Right lobe of liver (tissue), 4 donors: ENCODE results near the gene DRD4.

Experiments
- CTCF ChIP-seq, 4 donors: fragments of 200-600 bp in 3 of 4; fragments of 450-650 bp in 1 of 4; IDR thresholded peaks; one replicate each; pipeline versions ENCODE4 v1.5.1 to v1.8.0; 2016 to 2022; ENCODE audit warnings: antibody characterized with exemption in 4 of 4, mild to moderate bottlenecking in 2 of 4
- POLR2A ChIP-seq: fragments of 450-650 bp; IDR thresholded peaks from one replicate; pipeline ENCODE4 v1.6.1; 2017; ENCODE audit warnings: antibody characterized with exemption, mild to moderate bottlenecking
- donor health status: DM: no; HTN: no; CAD: no.
- donor health status: DM: no; HTN: no; CAD: no.
- donor health status: DM: no; HTN: yes; CAD: no.

- TF ChIP-seq CTCF (IDR thresholded peaks at IDR 0.05) (no peak), POLR2A (no peak)
Observed at GRCh38 chr11:673866-674265, 36.8 kb downstream of the DRD4 start.
